SU-DHL-6 (cell line): ENCODE measurements around the gene SCFD2.

Experiments used
- EZH2phosphoT487 ChIP-seq: fragments of 200-600 bp; sonication (generic), shearing (Covaris generic); conservative IDR thresholded peaks from 2 replicates; pipeline ENCODE4 v1.6.1; 2018; ENCODE audit warnings: mild to moderate bottlenecking, antibody characterized with exemption, low read length, moderate library complexity, mixed read lengths
- TF ChIP-seq, protein P1 (sequence below): fragments of 200-600 bp; sonication (generic); IDR thresholded peaks from one replicate; pipeline ENCODE4 v1.5.1; 2017; ENCODE audit warnings: antibody characterized with exemption, mild to moderate bottlenecking, low read length, moderate library complexity; ENCODE audit not compliant: insufficient read depth, poor library complexity, severe bottlenecking

DNA sequence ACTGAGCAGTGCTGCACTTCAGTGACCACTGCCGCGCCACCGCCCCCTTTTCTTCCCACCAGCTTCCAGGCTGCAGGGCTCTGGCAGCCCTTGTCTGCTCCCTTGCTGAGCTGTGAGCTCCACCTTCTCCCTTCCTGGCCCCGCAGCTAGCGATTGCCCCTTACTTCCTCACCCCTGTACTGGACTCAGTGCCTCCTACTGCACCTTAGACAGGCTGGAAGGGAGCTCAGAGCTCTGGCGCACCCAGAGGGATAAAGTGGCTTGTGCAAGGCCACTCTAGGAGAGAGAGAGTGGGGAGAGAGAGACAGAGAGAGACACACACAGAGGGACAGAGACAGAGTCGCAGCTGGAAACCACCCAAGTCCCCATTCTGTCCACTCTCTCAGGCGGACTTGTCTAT lies 497.7 kb downstream of the SCFD2 start:
- TF ChIP-seq, protein P1, sequence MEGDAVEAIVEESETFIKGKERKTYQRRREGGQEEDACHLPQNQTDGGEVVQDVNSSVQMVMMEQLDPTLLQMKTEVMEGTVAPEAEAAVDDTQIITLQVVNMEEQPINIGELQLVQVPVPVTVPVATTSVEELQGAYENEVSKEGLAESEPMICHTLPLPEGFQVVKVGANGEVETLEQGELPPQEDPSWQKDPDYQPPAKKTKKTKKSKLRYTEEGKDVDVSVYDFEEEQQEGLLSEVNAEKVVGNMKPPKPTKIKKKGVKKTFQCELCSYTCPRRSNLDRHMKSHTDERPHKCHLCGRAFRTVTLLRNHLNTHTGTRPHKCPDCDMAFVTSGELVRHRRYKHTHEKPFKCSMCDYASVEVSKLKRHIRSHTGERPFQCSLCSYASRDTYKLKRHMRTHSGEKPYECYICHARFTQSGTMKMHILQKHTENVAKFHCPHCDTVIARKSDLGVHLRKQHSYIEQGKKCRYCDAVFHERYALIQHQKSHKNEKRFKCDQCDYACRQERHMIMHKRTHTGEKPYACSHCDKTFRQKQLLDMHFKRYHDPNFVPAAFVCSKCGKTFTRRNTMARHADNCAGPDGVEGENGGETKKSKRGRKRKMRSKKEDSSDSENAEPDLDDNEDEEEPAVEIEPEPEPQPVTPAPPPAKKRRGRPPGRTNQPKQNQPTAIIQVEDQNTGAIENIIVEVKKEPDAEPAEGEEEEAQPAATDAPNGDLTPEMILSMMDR = no peak
- no peak for TF ChIP-seq EZH2phosphoT487
